Neuron (in vitro differentiated cells): ENCODE results near the gene CARD19.

Source experiments
- H2AFZ ChIP-seq: one replicate; pipeline ENCODE4 v1.6.1; 2013; ENCODE audit warnings: low read depth, mild to moderate bottlenecking, inconsistent platforms, low read length, moderate library complexity
- H3K27me3 ChIP-seq: one replicate; pipeline ENCODE4 v1.6.1; 2013; ENCODE audit warnings: low read length; ENCODE audit not compliant: insufficient read depth
- H3K36me3 ChIP-seq: one replicate; pipeline ENCODE4 v1.6.1; 2013; ENCODE audit warnings: low read length; ENCODE audit not compliant: insufficient read depth
- H3K4me1 ChIP-seq: one replicate; pipeline ENCODE4 v1.6.1; 2013; ENCODE audit warnings: low read length; ENCODE audit not compliant: insufficient read depth
- H3K4me3 ChIP-seq: 2 replicates; pipeline ENCODE4 v1.5.1; 2013; ENCODE audit warnings: mild to moderate bottlenecking, low read length, moderate library complexity
- H3K9me3 ChIP-seq: one replicate; pipeline ENCODE4 v1.6.1; 2013; ENCODE audit warnings: low read length

The CARD19 gene

GRCh38 chr9:93126825-93127368 is 30.9 kb downstream of the CARD19 start:
- Histone ChIP-seq H3K36me3 (no peaks in the 10 kb centered on the region), H2AFZ (no peak overlapping the region)

GRCh38 chr9:93127395-93127911 is 31.4 kb downstream of the CARD19 start:
- no peaks in the 10 kb centered on the region for H3K9me3 ChIP-seq
- H3K4me3 ChIP-seq, result no peak overlapping the region
- H3K4me1 ChIP-seq, result peaks cover 10% of the 10 kb centered on the region
- H3K27me3 ChIP-seq, result no peaks in the 10 kb centered on the region
- no peak overlapping the region for H2AFZ ChIP-seq
- no peaks in the 10 kb centered on the region for H3K36me3 ChIP-seq

More at GRCh38 chr9:93126825-93127368, 30.9 kb downstream of the CARD19 start:
- H3K4me1 ChIP-seq, result peaks cover 9% of the 10 kb centered on the region
- no peaks in the 10 kb centered on the region for H3K9me3 ChIP-seq
- H3K4me3 ChIP-seq, result no peak overlapping the region
- no peaks in the 10 kb centered on the region for H3K27me3 ChIP-seq

GRCh38 chr9:93128011-93128714 is 32.1 kb downstream of the CARD19 start:
- H2AFZ ChIP-seq, result no peak overlapping the region
- no peaks in the 10 kb centered on the region for H3K36me3 ChIP-seq
- peaks cover 17% of the 10 kb centered on the region for H3K4me1 ChIP-seq
- H3K4me3 ChIP-seq, result no peak overlapping the region
- no peaks in the 10 kb centered on the region for H3K9me3 ChIP-seq
- no peaks in the 10 kb centered on the region for H3K27me3 ChIP-seq

- H3K36me3 ChIP-seq, result no peaks in the 10 kb centered on the region
- no peak overlapping the region for H3K4me3 ChIP-seq
- no peaks in the 10 kb centered on the region for H3K9me3 ChIP-seq
- peaks cover 21% of the 10 kb centered on the region for H3K4me1 ChIP-seq
- H2AFZ ChIP-seq, result no peak overlapping the region
- no peaks in the 10 kb centered on the region for H3K27me3 ChIP-seq
Measured at GRCh38 chr9:93128715-93129224, 32.8 kb downstream of the CARD19 start.

GRCh38 chr9:93129286-93129685 is 33.3 kb downstream of the CARD19 start:
- no peaks in the 10 kb centered on the region for H3K9me3 ChIP-seq
- no peaks in the 10 kb centered on the region for H3K36me3 ChIP-seq
- H3K4me1 ChIP-seq, result peaks cover 21% of the 10 kb centered on the region
- H3K4me3 ChIP-seq, result no peak overlapping the region
- H3K27me3 ChIP-seq, result no peaks in the 10 kb centered on the region
- H2AFZ ChIP-seq, result no peak overlapping the region

- no peak overlapping the region for H2AFZ ChIP-seq
- H3K4me1 ChIP-seq, result peaks cover 25% of the 10 kb centered on the region
- H3K36me3 ChIP-seq, result no peaks in the 10 kb centered on the region
- no peaks in the 10 kb centered on the region for H3K27me3 ChIP-seq
- H3K9me3 ChIP-seq, result no peaks in the 10 kb centered on the region
- no peak overlapping the region for H3K4me3 ChIP-seq
Measured at GRCh38 chr9:93129691-93130500, 33.9 kb downstream of the CARD19 start.

GRCh38 chr9:93130861-93131481 is 35.0 kb downstream of the CARD19 start:
- peaks cover 25% of the 10 kb centered on the region for H3K4me1 ChIP-seq
- H3K9me3 ChIP-seq, result no peaks in the 10 kb centered on the region
- no peak overlapping the region for H2AFZ ChIP-seq
- no peaks in the 10 kb centered on the region for H3K36me3 ChIP-seq
- no peaks in the 10 kb centered on the region for H3K27me3 ChIP-seq
- no peak overlapping the region for H3K4me3 ChIP-seq

GRCh38 chr9:93131599-93132286 is 35.7 kb downstream of the CARD19 start:
- H3K9me3 ChIP-seq, result no peaks in the 10 kb centered on the region
- H3K4me3 ChIP-seq, result no peak overlapping the region

GRCh38 chr9:93132287-93132927 is 36.4 kb downstream of the CARD19 start:
- Histone ChIP-seq H3K36me3 (no peaks in the 10 kb centered on the region), H3K9me3 (no peaks in the 10 kb centered on the region), H3K27me3 (peaks cover under 1% of the 10 kb centered on the region), H3K4me1 (peaks cover 16% of the 10 kb centered on the region), H2AFZ (no peak overlapping the region), H3K4me3 (peak overlapping the region; percentile 79)

More at GRCh38 chr9:93131599-93132286, 35.7 kb downstream of the CARD19 start:
- no peak overlapping the region for H2AFZ ChIP-seq
- peaks cover 21% of the 10 kb centered on the region for H3K4me1 ChIP-seq
- no peaks in the 10 kb centered on the region for H3K36me3 ChIP-seq
- no peaks in the 10 kb centered on the region for H3K27me3 ChIP-seq

GRCh38 chr9:93132946-93133680 is 37.1 kb downstream of the CARD19 start:
- peaks cover 4% of the 10 kb centered on the region for H3K27me3 ChIP-seq
- H3K4me3 ChIP-seq, result peak overlapping the region; percentile 79
- H3K4me1 ChIP-seq, result peaks cover 16% of the 10 kb centered on the region
- peak overlapping the region; percentile 96 for H2AFZ ChIP-seq
- no peaks in the 10 kb centered on the region for H3K9me3 ChIP-seq
- no peaks in the 10 kb centered on the region for H3K36me3 ChIP-seq

GRCh38 chr9:93133681-93134014 is 37.6 kb downstream of the CARD19 start:
- Histone ChIP-seq H2AFZ (peak overlapping the region; percentile 96), H3K4me1 (peaks cover 16% of the 10 kb centered on the region), H3K27me3 (peaks cover 4% of the 10 kb centered on the region), H3K36me3 (no peaks in the 10 kb centered on the region), H3K4me3 (peak overlapping the region; percentile 79), H3K9me3 (peaks cover 2% of the 10 kb centered on the region)
